Choroid plexus epithelial cell (primary cell): Measurements from ENCODE around the gene ROM1.
A peak's percentile ranks its signal among the peaks of the same experiment; 100 is the strongest.

Experiments used
- DNase-seq: peaks from one replicate; pipeline ENCODE4 v3.0.0-alpha.2; 2010; ENCODE audit warnings: low read depth
- H3K4me3 ChIP-seq: 2 replicates; pipeline ENCODE4 v1.5.1; 2011; ENCODE audit warnings: low read depth, mild to moderate bottlenecking, control low read depth, low read length, moderate library complexity
- CTCF ChIP-seq: conservative IDR thresholded peaks from 2 replicates; pipeline ENCODE4 v1.5.1; 2011; ENCODE audit warnings: low read depth, mild to moderate bottlenecking, control low read depth, inconsistent platforms, low read length, moderate library complexity

ROM1 gene

GRCh38 chr11:62591448-62592145 lies 21.5 kb upstream of the ROM1 start, which contains the start of gene TUT1:
Gene TUT1, minus strand, starts transcription at chr11:62591523. Its CDS starts 38 bp downstream, at chr11:62591485.
- peak within 1 kb of the TSS; percentile 86 for H3K4me3 ChIP-seq
- TF ChIP-seq CTCF: no peak
- DNase-seq: peak; percentile 100

DNA sequence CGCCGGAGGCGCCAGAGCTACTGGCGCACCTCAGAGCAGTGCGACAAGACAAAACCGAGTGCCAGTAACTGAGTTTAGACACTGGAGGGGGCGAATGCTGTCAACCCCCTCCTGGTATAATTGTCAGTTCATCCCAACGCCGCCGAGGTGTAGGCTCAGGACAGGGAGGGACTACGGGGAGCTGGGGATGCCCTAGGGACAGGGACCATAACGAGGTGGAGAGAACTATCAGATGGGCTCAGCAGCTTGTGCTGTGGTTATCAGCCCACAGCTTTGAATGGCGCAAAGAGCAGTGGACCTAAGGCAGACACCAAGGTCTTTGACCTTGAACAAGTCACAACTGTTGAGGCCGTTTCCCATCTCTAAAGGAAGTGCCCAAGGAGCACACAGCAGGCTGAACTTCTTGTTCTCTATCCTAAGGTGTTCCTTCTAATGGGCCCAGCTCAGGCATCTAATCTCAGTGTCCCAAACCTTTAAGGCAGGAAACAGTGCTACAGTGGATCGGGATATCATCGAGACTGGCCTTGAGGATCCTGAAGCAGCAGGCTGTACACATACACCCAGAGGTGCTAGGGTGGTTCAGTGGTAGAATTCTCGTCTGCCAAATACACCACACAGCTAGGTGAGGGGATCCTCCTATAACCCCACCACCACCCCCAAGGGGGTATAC lies 20.8 kb upstream of the ROM1 start:
- DNase-seq: no peak
- no peak for TF ChIP-seq CTCF
- peak overlapping the region; percentile 66 for H3K4me3 ChIP-seq

GRCh38 chr11:62592989-62593421 lies 20.1 kb upstream of the ROM1 start:
- no peak overlapping the region for H3K4me3 ChIP-seq
- TF ChIP-seq CTCF: no peak
- DNase-seq: no peak

DNA sequence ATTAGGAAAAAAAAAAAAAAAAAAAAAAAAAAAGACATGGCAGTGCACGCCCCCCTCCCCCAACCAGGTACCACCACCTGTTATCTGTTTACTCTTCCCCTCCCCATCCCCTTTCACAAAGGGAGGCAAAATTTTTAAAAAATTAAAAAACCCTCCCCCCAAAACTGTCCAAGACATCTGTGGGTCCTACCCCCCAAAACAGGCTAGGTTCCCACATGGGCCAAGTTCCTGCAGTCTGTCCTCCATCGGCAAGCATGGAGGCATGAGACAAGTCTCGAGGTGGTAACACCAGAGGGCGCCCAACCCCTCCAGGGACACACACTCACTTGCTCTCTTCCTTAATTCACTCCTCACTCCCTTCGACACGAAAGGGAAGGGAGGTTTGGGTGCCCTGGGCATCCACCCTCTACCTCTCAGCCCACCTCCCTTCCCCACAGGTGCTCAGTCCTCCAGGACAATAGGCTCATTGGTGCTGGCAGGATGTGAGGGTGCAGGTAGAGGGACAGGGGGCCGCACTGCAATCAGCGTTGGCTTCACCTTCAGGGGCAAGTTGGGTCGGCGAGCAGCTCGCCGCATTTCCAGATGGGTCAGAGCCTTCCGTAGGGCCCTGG lies 19.5 kb upstream of the ROM1 start:
- TF ChIP-seq CTCF: peak; percentile 77
- H3K4me3 ChIP-seq: no peak overlapping the region
- DNase-seq: peak; percentile 83

DNA sequence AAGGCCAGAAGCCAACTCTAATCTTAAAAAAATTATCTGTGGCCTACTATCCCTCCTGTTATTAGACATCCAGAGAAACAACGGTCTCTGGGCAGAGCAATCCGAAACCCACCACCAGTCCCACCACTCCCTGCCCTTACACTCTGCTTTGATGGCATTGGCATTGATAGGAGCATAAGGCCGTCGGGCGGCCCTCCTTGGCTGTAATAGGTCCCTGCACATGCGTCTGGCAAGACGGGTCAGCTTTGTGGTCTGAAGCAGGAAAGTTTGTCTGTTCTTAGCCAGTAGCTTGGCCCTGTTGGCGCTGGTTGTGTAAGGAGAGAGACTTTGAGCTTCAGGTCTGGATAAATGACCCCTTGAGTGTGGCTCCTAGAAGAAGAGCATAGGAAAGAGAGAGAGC lies 17.9 kb upstream of the ROM1 start:
- DNase-seq: no peak
- TF ChIP-seq CTCF: no peak
- H3K4me3 ChIP-seq: no peak overlapping the region

GRCh38 chr11:62599069-62599696 lies 13.9 kb upstream of the ROM1 start:
- peak overlapping the region; percentile 93 for H3K4me3 ChIP-seq
- DNase-seq: peak; percentile 100
- TF ChIP-seq CTCF: no peak
